Activated CD4-positive, CD25-positive, alpha-beta regulatory T cell treated with anti-CD3 and anti-CD28 coated beads, Interleukin-2, amount 50 U/mL, for 16 hours (primary cell): ENCODE data around the gene CCDC138.
A peak's percentile ranks its signal among the peaks of the same experiment; 100 is the strongest.
"Not testable (repeated sequence)": the region's sequence is repeated elsewhere in the genome, so short reads cannot be mapped to it uniquely, and the experiment has no call there.

Experiments
- DNase-seq: peaks from one replicate; pipeline ENCODE4 v3.0.0-alpha.2; 2020; ENCODE audit warnings: low read depth, low spot score

Gene CCDC138, protein sequence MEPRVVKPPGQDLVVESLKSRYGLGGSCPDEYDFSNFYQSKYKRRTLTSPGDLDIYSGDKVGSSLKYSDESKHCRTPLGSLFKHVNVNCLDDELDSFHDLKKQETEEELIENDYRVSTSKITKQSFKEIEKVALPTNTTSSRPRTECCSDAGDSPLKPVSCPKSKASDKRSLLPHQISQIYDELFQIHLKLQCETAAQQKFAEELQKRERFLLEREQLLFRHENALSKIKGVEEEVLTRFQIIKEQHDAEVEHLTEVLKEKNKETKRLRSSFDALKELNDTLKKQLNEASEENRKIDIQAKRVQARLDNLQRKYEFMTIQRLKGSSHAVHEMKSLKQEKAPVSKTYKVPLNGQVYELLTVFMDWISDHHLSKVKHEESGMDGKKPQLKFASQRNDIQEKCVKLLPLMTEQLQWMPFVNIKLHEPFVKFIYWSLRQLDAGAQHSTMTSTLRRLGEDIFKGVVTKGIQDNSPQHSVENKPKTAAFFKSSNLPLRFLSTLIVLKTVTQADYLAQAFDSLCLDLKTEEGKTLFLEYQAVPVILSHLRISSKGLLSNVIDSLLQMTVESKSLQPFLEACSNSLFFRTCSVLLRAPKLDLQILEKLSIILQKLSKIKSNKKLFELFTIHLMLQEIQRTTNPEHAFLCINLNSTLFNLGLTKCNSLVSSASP

DNA sequence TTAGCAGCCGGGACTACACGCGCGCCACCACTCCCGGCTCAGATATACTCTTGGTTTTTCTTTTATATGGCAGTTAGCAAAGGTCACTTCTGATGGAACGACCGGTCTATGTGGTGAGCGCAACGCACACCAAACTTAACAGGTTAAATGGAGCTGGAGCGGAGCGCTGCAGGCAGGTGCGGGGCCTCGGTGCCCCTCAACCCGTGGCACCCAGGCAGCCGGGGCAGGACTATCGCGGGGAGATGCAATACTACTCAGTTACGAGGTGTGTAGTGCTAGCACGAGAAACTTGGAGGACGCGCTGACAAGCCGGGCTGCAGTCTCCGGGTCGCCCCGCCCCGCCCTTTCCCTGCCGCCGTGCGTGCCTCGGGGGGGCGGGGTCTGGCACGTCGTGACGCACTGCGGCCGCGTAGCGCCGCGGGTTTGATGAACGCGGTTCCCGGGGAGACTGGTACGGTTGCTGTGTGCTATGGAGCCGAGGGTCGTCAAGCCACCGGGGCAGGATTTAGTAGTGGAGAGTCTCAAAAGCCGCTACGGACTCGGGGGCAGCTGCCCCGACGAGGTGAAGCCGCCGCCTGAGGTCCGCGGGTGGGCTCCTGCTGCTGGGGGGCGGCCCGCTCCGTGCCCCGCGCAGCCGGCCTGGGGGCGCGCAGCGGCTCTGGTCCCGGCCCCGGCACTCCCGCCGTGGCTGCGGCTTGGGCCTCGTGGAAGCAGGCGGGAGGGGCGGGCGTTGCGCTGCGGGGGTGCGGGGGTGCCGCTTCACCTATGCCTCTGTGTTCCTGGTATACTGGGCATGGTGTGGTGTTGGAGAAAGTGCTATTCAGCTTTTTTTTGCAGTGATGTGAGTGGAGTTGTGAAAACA, at the start of gene CCDC138:
Gene CCDC138, plus strand, starts transcription at position 418 of the 862 bp plus-strand sequence. Its CDS starts 52 bp downstream, at position 470.
- DNase-seq = peak; percentile 80

DNA sequence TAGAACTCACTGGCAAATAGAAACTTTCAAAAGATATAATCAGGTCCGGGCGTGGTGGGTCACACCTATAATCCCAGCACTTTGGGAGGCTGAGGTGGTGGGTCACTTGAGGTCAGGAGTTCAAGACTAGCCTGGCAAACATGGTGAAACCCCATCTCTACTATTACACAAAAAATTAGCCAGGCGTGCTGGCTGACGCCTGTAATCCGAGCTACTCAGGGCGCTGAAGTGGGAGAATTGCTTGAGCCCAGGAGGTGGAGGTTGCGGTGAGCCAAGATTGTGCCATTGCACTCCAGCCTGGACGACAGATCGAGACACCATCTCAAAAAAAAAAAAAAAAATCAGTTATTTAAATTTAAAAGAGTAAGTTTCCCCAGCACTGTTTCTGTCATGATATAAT, 28.6 kb upstream of the CCDC138 start:
- not testable (repeated sequence) for DNase-seq

DNA sequence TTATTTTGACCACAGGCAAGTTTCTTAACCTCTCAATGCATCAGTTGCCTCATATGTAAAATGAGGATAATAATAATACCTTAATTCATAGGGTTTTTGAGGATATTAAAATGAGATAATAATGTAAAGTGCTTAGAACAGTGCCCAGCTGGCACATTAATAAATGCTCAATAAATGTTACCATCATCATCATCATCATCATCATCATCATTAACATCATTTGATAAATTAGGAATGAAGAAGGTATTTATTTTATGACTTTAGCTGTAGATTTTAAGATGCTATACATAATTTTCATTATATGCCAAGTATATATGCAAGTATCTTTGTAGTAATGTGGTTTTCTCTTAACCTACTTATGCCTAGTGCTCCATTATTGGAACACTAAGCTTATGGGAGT, 24.0 kb upstream of the CCDC138 start:
- DNase-seq = not testable (repeated sequence)

DNA sequence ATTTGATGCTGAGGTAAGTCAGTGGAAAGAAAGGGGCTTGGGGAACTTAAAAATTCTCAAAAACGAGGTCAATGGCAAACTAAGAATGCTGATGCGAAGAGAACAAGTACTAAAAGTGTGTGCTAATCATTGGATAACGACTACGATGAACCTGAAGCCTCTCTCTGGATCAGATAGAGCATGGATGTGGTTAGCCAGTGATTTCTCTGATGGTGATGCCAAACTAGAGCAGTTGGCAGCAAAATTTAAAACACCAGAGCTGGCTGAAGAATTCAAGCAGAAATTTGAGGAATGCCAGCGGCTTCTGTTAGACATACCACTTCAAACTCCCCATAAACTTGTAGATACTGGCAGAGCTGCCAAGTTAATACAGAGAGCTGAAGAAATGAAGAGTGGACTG, 19.9 kb upstream of the CCDC138 start:
- not testable (repeated sequence) for DNase-seq

DNA sequence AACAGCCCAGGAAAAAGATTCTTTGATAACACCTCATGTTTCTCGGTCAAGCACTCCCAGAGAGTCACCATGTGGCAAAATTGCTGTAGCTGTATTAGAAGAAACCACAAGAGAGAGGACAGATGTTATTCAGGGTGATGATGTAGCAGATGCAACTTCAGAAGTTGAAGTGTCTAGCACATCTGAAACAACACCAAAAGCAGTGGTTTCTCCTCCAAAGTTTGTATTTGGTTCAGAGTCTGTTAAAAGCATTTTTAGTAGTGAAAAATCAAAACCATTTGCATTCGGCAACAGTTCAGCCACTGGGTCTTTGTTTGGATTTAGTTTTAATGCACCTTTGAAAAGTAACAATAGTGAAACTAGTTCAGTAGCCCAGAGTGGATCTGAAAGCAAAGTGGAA, 18.7 kb upstream of the CCDC138 start:
- DNase-seq = not testable (repeated sequence)

DNA sequence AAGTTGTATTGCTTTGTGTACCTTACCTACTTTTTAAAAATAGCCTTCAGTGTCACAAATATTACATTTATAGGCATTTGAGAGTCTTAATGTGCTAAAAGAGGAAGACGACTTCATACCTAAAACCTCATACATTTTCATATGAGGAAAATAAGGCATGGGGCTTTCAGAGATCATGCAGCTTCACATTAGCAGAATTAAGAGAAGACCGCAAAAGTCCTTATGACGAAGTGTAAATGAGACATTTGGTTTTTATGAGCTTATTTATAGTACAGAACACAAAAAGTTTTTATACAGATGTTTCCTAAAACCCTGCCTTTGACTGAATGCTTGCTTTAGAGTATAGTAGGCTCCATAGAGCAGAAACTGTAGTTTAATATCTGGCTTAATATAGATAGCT, 10.1 kb upstream of the CCDC138 start:
- DNase-seq = no peak

DNA sequence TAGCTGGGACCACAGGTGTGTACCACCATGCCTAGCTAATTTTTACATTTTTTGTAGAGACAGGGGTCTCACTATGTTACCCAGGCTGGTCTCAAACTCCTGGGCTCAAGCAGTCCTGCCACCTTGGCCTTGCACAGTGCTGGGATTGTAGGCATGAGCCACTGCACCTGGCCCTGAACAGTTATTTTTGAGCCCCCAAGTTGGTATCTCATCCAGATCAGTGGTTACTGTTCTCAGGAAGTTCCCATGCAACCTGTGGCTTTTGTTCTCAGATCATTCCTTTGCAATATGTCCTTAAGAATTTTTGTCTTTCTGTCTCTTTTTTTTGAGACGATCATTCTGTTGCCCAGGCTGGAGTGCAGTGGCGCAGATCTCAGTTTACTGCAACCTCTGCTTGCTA, 7.7 kb upstream of the CCDC138 start:
- no peak for DNase-seq

DNA sequence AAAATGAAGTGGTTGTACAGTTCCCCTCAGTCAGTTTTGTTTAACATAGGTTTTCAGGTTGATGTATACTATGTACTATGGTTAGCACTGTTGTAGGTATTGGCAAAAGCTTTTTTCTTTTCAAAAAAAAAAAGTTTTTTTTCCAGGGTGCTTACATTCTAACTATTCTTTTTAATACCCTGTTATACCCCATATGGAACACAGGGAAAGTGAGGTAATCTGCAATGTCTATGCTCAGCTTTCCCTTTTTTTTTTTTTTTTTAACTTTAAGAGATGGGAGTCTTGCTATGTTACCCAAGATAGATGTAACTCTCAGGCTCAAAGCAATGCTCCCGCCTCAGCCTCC, 590 bp upstream of the CCDC138 start:
- no peak for DNase-seq

DNA sequence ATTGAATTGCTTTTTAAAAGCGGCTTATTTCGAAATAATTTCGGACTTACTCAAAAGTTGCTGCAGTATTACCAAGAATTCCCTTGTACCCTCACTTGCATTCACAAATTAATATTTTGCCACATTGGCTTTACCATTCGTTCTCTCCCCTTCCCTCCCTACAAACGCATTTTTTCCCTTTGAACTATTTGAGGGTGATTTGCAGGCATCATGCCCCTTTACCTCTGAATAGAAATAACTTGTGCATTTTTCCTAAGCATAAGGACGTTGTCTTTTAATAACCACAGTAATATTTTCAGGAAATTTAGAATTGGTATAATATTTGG, 608 bp downstream of the CCDC138 start:
- DNase-seq = no peak

DNA sequence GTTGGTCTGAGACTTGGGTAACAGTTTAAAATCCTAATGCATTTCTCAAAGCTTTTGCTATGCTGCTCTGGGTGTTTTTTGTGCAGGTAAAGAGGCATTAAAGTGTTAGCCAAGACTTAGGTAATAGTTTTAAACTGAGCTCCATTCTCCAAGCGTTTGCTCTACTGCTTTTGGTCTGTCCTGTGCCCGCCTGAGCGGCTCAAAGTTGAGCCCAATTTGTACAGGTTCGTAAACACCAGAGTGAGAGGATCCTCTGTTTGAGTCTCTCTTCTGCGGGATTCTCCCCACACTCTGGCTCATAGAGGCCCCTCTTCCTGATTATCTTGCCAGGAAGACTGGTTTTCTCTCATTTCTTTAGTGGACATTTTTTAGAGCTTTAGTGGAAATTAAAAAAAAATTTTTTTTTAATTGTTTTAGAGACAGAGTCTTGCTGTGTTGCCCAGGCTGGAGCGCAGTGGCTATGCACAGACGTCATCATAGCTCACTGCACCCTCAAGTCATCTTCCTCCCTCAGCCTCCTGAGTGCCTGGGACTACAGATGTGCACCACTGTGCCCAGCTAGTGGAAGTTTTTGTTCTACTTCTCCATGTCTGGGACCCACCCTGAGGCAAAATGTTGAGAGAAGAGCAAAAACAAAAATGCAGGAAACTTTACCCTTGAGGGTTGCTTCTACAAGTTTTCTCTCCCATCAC, 16.6 kb downstream of the CCDC138 start:
- no peak for DNase-seq

DNA sequence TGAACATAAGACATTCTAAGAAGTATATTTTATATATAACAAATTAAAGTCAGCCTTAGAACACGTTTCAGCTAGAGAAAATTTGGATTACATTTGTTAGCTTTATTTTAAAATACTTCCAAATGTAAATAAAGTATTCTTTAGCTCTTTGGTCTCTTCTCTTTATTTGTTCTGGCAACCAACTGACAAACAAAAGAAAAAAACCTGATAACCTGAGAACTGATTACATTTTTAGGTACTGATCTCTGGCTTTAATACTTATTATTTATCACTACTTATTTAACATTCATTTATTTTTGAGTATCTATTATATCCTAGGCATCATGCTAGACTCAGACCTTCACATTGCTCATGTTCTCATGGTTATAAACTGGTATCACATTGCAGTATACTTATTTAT, 18.5 kb downstream of the CCDC138 start:
- no peak for DNase-seq

DNA sequence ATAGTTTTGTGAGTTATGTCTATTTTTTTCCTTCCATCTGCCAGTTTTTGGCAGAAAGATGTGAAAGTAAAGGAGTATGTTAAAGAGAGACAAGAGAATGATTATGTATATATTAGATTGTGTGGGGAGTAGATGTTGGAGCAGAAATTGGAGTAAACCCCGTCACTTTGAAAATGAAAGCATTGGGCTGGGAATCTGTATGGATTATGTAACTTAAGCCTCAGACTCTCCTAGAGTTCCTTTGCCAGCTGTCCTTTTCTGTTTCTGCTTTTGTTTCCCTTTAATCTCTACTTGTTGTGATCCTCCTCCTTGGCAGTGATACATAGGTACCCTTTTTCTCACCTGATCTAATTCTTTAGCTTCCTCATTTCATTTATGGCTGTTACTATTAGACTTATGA, 19.2 kb downstream of the CCDC138 start:
- DNase-seq = no peak

DNA sequence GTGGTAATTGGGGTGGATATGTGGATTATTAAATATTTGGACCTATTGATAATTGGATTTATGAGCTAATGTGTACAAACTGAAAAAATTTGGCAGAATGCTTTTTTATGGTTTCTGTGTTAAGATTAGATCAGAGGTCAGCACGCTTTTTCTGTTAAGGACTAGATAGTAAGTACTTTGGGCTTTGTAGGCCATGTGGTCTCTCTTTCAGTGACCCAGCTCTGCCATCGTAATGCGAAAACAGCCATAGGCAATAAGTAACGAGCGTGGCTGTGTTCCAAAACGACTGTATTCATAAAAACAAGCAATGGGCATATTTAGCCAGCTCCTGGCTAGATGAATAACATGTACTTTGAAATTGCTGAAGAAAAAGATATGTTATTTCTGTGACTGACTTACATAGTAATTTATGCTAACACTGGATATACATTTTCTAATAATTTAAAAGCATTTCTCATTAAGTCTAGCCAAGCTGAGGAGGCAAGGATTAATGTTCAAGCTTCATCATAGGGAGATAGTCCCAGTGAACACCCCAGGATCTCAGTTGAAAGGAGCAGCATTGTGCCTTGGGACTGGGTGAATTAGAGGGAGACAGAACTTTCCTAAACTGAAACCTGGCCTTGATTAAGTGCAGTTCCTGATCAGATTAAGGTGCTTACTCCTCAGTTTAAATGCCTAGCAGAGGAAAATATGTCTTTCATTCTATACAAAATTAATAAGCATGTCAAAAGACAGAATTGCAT, 20.0 kb downstream of the CCDC138 start:
- DNase-seq = no peak

DNA sequence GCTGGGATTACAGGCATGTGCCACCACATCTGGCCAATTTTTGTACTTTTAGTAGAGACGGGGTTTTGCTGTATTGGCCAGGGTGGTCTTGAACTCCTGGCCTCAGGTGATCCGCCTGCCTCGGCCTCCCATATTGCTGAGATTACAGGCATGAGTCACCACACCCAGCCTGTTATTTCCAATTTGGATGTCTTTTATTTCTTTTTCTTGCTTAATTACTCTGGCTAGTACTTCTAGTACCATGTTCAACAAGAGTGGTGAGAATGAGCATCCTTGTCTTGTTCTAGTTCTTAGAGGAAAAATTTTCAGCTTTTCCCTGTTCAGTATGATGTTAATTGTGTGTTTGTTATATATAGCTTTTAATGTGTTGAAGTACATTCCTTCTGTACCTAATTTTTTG, 23.4 kb downstream of the CCDC138 start:
- DNase-seq = no peak

DNA sequence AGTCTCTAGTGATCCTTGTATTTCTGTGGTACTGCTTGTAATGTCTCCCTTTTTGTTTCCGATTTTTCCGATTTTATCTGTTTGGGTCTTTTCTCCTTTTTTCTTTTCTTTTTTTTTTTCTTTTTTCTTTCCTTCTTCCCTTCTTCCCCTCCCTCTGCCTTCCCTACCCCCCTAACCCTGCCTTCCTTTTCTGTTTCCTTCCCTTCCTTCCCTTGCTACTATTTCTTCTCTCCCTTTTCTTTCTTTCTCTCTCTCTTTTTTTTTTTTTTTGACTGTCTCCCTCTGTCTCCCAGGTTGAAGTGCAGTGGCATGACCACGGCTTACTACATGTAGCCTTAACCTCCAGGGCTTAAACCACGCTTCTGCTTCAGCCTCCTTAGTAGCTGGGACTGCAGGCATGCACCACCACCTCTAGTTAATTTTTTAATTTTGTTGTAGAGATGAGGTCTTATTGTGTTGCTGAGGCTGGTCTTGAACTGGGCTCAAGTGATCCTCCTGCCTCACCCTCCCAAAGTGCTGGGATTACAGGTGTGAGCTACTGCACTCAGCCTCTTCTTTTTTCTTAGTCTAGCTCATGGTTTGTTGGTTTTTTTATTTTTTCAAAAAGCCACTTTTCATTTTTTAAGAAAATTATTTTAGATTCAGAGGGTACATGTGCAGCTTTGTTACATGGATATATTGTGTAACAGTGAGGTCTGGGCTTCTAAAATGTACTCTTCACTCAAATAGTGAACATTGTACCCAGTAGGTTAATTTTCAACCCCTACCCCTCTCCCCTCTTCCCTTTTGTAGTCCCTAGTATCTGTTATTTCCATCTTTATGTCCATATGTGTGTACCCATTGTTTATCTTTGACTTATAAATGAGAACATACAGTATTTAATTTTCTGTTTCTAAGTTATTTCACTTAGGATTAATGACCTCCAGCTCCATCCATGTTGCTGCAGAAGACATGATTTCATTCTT, 24.7 kb downstream of the CCDC138 start:
- DNase-seq = no peak

DNA sequence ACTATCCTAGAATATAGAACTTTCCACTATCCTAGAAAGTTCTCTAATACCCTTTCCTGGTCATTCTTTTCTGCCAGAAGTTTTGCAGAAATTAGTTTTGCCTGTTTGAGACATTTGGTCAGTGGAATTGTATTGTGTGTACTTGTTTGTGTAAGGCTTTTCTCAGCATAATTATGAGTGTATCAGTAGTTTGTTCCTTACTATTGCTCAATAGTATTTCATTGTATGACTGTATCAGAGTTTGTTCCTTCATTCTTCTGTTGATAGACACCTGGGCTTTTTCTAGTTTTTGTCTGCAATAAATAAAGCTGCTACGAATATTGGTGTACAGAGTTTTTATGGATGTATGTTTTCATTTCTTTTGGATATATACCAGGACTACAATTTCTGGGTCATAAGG, 27.2 kb downstream of the CCDC138 start:
- no peak for DNase-seq

DNA sequence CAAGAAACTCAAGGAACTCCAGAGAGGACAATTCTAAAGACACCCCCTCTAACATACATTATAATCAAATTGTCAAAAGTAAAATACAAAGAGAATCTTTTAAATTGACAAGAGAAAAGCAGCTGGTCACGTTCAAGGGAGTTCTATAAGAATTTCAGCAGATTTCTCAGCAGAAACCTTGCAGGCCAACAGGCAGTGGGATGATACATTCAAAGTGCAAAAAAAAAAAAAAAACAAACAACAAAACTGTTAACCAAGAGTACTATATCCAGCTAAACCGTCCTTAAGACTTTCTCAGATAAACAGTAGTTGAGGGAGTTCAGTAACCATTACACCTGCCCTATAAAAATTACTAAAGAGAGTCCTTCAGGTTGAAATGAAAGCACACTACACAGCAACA, 33.9 kb downstream of the CCDC138 start:
- DNase-seq = no peak

DNA sequence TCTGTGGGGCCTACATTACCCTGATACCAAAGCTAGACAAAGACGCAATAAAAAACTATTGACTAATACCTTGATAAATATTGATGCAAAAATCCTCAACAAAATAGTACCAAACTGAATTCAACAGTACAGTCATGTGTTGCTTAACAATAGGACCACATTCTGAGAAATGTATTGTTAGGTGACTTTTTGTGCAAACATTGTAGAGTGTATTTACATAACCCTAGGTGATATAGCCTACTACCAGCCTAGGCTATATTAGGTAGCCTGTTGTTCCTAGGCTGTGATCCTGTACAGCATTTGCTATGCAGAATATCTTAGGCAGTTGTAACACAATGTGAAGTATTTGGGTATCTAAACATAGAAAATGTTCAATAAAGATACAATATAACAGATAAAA, 36.7 kb downstream of the CCDC138 start:
- DNase-seq = no peak

DNA sequence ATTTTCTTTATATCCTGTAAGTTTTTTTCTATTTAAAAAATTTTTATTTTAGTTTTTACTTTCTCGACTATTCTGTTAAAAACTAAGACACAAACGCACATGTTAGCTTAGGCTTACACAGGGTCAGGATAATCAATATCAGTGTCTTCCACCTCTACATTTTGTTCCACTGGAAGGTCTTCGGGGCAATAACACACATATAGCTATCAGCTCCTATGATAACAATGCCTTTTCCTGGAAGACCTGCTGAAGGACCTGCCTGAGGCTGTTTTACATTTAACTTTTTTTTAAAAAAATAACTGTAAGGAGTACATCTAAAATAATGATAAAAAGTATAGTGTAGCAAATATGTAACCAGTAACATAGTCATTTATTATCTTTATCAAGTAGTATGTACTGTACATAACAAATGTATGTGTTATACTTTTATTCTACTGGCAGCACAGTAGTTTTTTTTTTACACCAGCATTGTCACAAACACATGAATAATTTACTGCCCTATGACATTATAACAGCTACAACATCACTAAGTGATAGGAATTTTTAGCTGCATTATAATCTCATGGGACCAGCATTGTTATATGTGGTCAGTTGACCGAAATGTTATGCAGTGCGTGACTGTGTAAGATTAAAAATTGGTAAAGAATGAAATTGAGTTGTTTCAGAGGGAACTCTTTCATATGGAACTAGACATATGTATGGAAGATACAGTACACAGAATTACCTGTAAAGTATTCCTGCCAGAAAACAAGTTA, 37.9 kb downstream of the CCDC138 start:
- no peak for DNase-seq
